ENCODE data around the gene NXPH1. TPM values are rescaled to one million over a fixed set of nuclear protein-coding genes. Genes with fewer than 3 reads are reported as not detected.

NXPH1 gene
- total RNA-seq, 1 donor from 2014 or later, result not detected

Other genes starting within 250 kb of the NXPH1 start
- 28.0 and 37.6 TPM in 2 replicates for gene ICA1, start 171.4 kb upstream of the NXPH1 start, total RNA-seq

Measured in dermis microvascular lymphatic vessel endothelial cell (primary cell).